HEK293 (cell line): Measurements from ENCODE around the gene DENND1A.

Source experiments
- HOXA7 ChIP-seq: sonication (generic); formaldehyde crosslinking; IDR thresholded peaks from 2 replicates; pipeline ENCODE4 v1.8.1; 2022; ENCODE audit warnings: missing genetic modification reagents, borderline replicate concordance
- SP3 ChIP-seq: fragments of 450-650 bp; formaldehyde crosslinking; IDR thresholded peaks from 2 replicates; pipeline ENCODE4 v1.5.1; 2016; ENCODE audit warnings: missing biosample characterization, missing genetic modification characterization
- TCF7L2 ChIP-seq: IDR thresholded peaks from 2 replicates; pipeline ENCODE4 v1.6.1; 2011; ENCODE audit warnings: low read depth, mild to moderate bottlenecking, inconsistent platforms, low read length, moderate library complexity, borderline replicate concordance
- ZBTB21 ChIP-seq: fragments of 450-650 bp; formaldehyde crosslinking; IDR thresholded peaks from 2 replicates; pipeline ENCODE4 v1.5.1; 2017; ENCODE audit warnings: missing biosample characterization, missing genetic modification characterization
- ZBTB48 ChIP-seq: fragments of 450-650 bp; formaldehyde crosslinking; IDR thresholded peaks from 2 replicates; pipeline ENCODE4 v1.5.1; 2016; ENCODE audit warnings: missing biosample characterization, missing genetic modification characterization
- ZNF138 ChIP-seq: fragments of 450-650 bp; formaldehyde crosslinking; IDR thresholded peaks from 2 replicates; pipeline ENCODE4 v1.5.1; 2016; ENCODE audit warnings: missing biosample characterization, missing genetic modification characterization, borderline replicate concordance
- ZNF274 ChIP-seq, 2 experiments: fragments of 200-500 bp in 1 of 2; fragments of 450-650 bp in 1 of 2; sonication (Bioruptor generic) in 1 of 2; formaldehyde crosslinking in 1 of 2; IDR thresholded peaks; 2 replicates each; pipeline versions ENCODE4 v1.5.1 to v1.6.1; 2014 to 2016; ENCODE audit warnings: borderline replicate concordance in 1 of 2, inconsistent platforms in 1 of 2, low read length in 1 of 2, missing biosample characterization in 1 of 2, missing genetic modification characterization in 1 of 2
- ZNF404 ChIP-seq: fragments of 450-650 bp; formaldehyde crosslinking; IDR thresholded peaks from 2 replicates; pipeline ENCODE4 v1.5.1; 2017; ENCODE audit warnings: missing biosample characterization, missing genetic modification characterization
- ZNF530 ChIP-seq: fragments of 450-650 bp; formaldehyde crosslinking; IDR thresholded peaks from 2 replicates; pipeline ENCODE4 v1.5.1; 2016; ENCODE audit warnings: low read depth, missing biosample characterization, missing genetic modification characterization
- ZNF558 ChIP-seq: fragments of 450-650 bp; formaldehyde crosslinking; IDR thresholded peaks from 2 replicates; pipeline ENCODE4 v1.5.1; 2016; ENCODE audit warnings: missing biosample characterization, missing genetic modification characterization
- ZNF785 ChIP-seq: fragments of 450-650 bp; formaldehyde crosslinking; IDR thresholded peaks from 2 replicates; pipeline ENCODE4 v1.5.1; 2016; ENCODE audit warnings: missing biosample characterization, missing genetic modification characterization
- TF ChIP-seq, protein P1 (sequence below): fragments of 450-650 bp; formaldehyde crosslinking; IDR thresholded peaks from 2 replicates; pipeline ENCODE4 v1.5.1; 2016; ENCODE audit warnings: missing biosample characterization, missing genetic modification characterization
- TF ChIP-seq, protein P2 (sequence below): fragments of 450-650 bp; formaldehyde crosslinking; IDR thresholded peaks from 2 replicates; pipeline ENCODE4 v1.5.1; 2016; ENCODE audit warnings: missing biosample characterization, missing genetic modification characterization, low read depth
- TF ChIP-seq, protein P3 (sequence below): fragments of 450-650 bp; formaldehyde crosslinking; IDR thresholded peaks from 2 replicates; pipeline ENCODE4 v1.5.1; 2016; ENCODE audit warnings: missing biosample characterization, missing genetic modification characterization

DNA sequence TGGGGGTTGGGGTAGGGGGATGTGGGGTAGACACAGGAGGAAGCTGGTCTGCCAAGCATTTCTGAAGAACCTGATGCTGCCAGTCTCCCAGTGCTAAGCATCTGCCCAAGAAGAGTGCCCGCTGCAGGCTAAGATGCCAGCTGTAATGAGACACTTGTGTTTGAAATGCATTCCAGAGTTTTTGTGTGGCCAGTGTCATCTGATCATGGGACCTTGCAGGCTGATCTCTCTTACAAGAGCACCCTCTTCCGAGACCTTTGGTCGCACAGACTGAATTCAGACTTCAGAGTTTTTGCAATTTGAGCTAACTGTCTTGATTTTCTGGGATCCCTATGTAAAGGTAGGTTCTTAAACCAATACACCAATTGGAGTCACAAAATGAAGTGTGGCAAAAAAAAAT, 58.1 kb downstream of the DENND1A start:
- TF ChIP-seq, protein P1, sequence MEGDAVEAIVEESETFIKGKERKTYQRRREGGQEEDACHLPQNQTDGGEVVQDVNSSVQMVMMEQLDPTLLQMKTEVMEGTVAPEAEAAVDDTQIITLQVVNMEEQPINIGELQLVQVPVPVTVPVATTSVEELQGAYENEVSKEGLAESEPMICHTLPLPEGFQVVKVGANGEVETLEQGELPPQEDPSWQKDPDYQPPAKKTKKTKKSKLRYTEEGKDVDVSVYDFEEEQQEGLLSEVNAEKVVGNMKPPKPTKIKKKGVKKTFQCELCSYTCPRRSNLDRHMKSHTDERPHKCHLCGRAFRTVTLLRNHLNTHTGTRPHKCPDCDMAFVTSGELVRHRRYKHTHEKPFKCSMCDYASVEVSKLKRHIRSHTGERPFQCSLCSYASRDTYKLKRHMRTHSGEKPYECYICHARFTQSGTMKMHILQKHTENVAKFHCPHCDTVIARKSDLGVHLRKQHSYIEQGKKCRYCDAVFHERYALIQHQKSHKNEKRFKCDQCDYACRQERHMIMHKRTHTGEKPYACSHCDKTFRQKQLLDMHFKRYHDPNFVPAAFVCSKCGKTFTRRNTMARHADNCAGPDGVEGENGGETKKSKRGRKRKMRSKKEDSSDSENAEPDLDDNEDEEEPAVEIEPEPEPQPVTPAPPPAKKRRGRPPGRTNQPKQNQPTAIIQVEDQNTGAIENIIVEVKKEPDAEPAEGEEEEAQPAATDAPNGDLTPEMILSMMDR (tag by site-specific recombination), result no peak
- TF ChIP-seq TCF7L2, result no peak
- TF ChIP-seq HOXA7 (CRISPR knock-in tag), result no peak
- no peak for TF ChIP-seq ZNF785 (tag by site-specific recombination)
- no peak for TF ChIP-seq ZNF138 (tag by site-specific recombination)
- TF ChIP-seq ZNF404 (tag by site-specific recombination), result no peak
- no peak for TF ChIP-seq ZNF530
- no peak for TF ChIP-seq SP3
- TF ChIP-seq, protein P2, sequence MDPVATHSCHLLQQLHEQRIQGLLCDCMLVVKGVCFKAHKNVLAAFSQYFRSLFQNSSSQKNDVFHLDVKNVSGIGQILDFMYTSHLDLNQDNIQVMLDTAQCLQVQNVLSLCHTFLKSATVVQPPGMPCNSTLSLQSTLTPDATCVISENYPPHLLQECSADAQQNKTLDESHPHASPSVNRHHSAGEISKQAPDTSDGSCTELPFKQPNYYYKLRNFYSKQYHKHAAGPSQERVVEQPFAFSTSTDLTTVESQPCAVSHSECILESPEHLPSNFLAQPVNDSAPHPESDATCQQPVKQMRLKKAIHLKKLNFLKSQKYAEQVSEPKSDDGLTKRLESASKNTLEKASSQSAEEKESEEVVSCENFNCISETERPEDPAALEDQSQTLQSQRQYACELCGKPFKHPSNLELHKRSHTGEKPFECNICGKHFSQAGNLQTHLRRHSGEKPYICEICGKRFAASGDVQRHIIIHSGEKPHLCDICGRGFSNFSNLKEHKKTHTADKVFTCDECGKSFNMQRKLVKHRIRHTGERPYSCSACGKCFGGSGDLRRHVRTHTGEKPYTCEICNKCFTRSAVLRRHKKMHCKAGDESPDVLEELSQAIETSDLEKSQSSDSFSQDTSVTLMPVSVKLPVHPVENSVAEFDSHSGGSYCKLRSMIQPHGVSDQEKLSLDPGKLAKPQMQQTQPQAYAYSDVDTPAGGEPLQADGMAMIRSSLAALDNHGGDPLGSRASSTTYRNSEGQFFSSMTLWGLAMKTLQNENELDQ (tag by site-specific recombination), result no peak
- TF ChIP-seq ZNF558 (tag by site-specific recombination), result no peak
- TF ChIP-seq, protein P3, sequence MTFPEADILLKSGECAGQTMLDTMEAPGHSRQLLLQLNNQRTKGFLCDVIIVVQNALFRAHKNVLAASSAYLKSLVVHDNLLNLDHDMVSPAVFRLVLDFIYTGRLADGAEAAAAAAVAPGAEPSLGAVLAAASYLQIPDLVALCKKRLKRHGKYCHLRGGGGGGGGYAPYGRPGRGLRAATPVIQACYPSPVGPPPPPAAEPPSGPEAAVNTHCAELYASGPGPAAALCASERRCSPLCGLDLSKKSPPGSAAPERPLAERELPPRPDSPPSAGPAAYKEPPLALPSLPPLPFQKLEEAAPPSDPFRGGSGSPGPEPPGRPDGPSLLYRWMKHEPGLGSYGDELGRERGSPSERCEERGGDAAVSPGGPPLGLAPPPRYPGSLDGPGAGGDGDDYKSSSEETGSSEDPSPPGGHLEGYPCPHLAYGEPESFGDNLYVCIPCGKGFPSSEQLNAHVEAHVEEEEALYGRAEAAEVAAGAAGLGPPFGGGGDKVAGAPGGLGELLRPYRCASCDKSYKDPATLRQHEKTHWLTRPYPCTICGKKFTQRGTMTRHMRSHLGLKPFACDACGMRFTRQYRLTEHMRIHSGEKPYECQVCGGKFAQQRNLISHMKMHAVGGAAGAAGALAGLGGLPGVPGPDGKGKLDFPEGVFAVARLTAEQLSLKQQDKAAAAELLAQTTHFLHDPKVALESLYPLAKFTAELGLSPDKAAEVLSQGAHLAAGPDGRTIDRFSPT (tag by site-specific recombination), result no peak
- no peak for TF ChIP-seq ZNF274 (IDR thresholded peaks at IDR 0.05; ENCODE audit: low read length)
- no peak for TF ChIP-seq ZNF274 (tag by site-specific recombination; IDR thresholded peaks at IDR 0.05; ENCODE audit: borderline replicate concordance)
- TF ChIP-seq ZBTB21 (tag by site-specific recombination), result no peak
- no peak for TF ChIP-seq ZBTB48 (tag by site-specific recombination)
